Right kidney (tissue), 9 donors: ENCODE measurements around the gene TMEM219.
"Not testable (repeated sequence)": the region's sequence is repeated elsewhere in the genome, so short reads cannot be mapped to it uniquely, and the experiment has no call there.

Experiments used
- DNase-seq: peaks from one replicate; pipeline ENCODE4 v3.0.0-alpha.2; 2016
- long read RNA-seq, 8 donors: transcript quantifications; one replicate each; lab custom pipeline, GENCODE V29; 2026

The TMEM219 gene
- long read RNA-seq, donor 1, transcript TMEM219-201 (6 exons, 999 nt): minor isoform, 29 of 102 reads
- long read RNA-seq, donor 1, transcript TMEM219-204 (5 exons, 1,292 nt): major isoform, 31 of 102 reads
- long read RNA-seq, donor 1, partial matches to known transcripts: 5 of 102 reads
- long read RNA-seq, donor 1, other reads (novel, unspliced or antisense): 33 of 102 reads
- long read RNA-seq, donor 2, transcript TMEM219-204 (5 exons, 1,292 nt): minor isoform, 22 of 78 reads
- long read RNA-seq, donor 2, transcript TMEM219-201 (6 exons, 999 nt): major isoform, 26 of 78 reads
- long read RNA-seq, donor 2, partial matches to known transcripts: 8 of 78 reads
- long read RNA-seq, donor 2, other reads (novel, unspliced or antisense): 19 of 78 reads
- long read RNA-seq, donor 3, transcript TMEM219-201 (6 exons, 999 nt): major isoform, 13 of 43 reads
- long read RNA-seq, donor 3, transcript TMEM219-204 (5 exons, 1,292 nt): minor isoform, 10 of 43 reads
- long read RNA-seq, donor 3, partial matches to known transcripts: 6 of 43 reads
- long read RNA-seq, donor 3, other reads (novel, unspliced or antisense): 12 of 43 reads
- long read RNA-seq, donor 4, transcript TMEM219-204 (5 exons, 1,292 nt): major isoform, 24 of 55 reads
- long read RNA-seq, donor 4, transcript TMEM219-201 (6 exons, 999 nt): minor isoform, 14 of 55 reads
- long read RNA-seq, donor 4, partial matches to known transcripts: 0 of 55 reads
- long read RNA-seq, donor 4, other reads (novel, unspliced or antisense): 16 of 55 reads
- long read RNA-seq, donor 5, transcript TMEM219-201 (6 exons, 999 nt): major isoform, 21 of 72 reads
- long read RNA-seq, donor 5, transcript TMEM219-204 (5 exons, 1,292 nt): minor isoform, 19 of 72 reads
- long read RNA-seq, donor 5, partial matches to known transcripts: 12 of 72 reads
- long read RNA-seq, donor 5, other reads (novel, unspliced or antisense): 19 of 72 reads
- long read RNA-seq, donor 6, transcript TMEM219-201 (6 exons, 999 nt): minor isoform, 12 of 71 reads
- long read RNA-seq, donor 6, transcript TMEM219-204 (5 exons, 1,292 nt): major isoform, 15 of 71 reads
- long read RNA-seq, donor 6, partial matches to known transcripts: 13 of 71 reads
- long read RNA-seq, donor 6, other reads (novel, unspliced or antisense): 27 of 71 reads
- long read RNA-seq, donor 7: 0 reads
- long read RNA-seq, donor 8, transcript TMEM219-201 (6 exons, 999 nt): major isoform, 30 of 90 reads
- long read RNA-seq, donor 8, transcript TMEM219-204 (5 exons, 1,292 nt): minor isoform, 29 of 90 reads
- long read RNA-seq, donor 8, partial matches to known transcripts: 6 of 90 reads
- long read RNA-seq, donor 8, other reads (novel, unspliced or antisense): 24 of 90 reads

GRCh38 chr16:29961479-29962343, at the start of gene TMEM219:
TSS of gene TMEM219 (plus strand) at chr16:29962079. CDS start at chr16:29963144, 1,065 bp downstream.
- DNase-seq: peak; percentile 99

GRCh38 chr16:29912087-29912486, 49.8 kb upstream of the TMEM219 start:
- DNase-seq: no peak

GRCh38 chr16:29913514-29913913, 48.4 kb upstream of the TMEM219 start:
- DNase-seq: no peak

- no peak for DNase-seq
Measured at GRCh38 chr16:29915590-29916247, 46.2 kb upstream of the TMEM219 start.

- DNase-seq: no peak
Measured at GRCh38 chr16:29916979-29917378, 44.9 kb upstream of the TMEM219 start.

GRCh38 chr16:29920288-29921033, 41.4 kb upstream of the TMEM219 start:
- no peak for DNase-seq

GRCh38 chr16:29921034-29921385, 40.9 kb upstream of the TMEM219 start:
- DNase-seq: no peak

- no peak for DNase-seq
Measured at GRCh38 chr16:29922326-29922725, 39.6 kb upstream of the TMEM219 start.

- no peak for DNase-seq
Measured at GRCh38 chr16:29922986-29923501, 38.8 kb upstream of the TMEM219 start.

GRCh38 chr16:29925105-29925756, 36.6 kb upstream of the TMEM219 start:
- DNase-seq: peak; percentile 18

- DNase-seq: peak; percentile 99
Measured at GRCh38 chr16:29925781-29926710, 35.8 kb upstream of the TMEM219 start, which contains the start of gene KCTD13. TSS of gene KCTD13 (minus strand) at chr16:29926226. CDS start at chr16:29926033, 193 bp downstream.

- DNase-seq: no peak
Measured at GRCh38 chr16:29926711-29927052, 35.2 kb upstream of the TMEM219 start.

GRCh38 chr16:29927070-29927905, 34.6 kb upstream of the TMEM219 start:
- DNase-seq: peak; percentile 8

- DNase-seq: not testable (repeated sequence)
Measured at GRCh38 chr16:29931750-29932149, 30.1 kb upstream of the TMEM219 start.

GRCh38 chr16:29940656-29941055, 21.2 kb upstream of the TMEM219 start:
- DNase-seq: no peak

- peak; percentile 77 for DNase-seq
Measured at GRCh38 chr16:29943846-29944799, 17.8 kb upstream of the TMEM219 start.
